Right ventricle myocardium inferior (tissue), 1 donor: ENCODE data around the gene PLGRKT. TPM values are rescaled to one million over a fixed set of nuclear protein-coding genes. Genes with fewer than 3 reads are reported as not detected.
"Not testable (repeated sequence)": the region's sequence is repeated elsewhere in the genome, so short reads cannot be mapped to it uniquely, and the experiment has no call there.

ENCODE experiments used
- ATAC-seq: fragments of 200-7000 bp; cut with Tn5 transposase; one replicate; pipeline ENCODE4 v1.9.1; 2020; ENCODE audit warnings: mild to moderate bottlenecking, moderate library complexity
- DNase-seq: peaks from one replicate; pipeline ENCODE4 v3.0.0; 2021; ENCODE audit errors: missing footprints
- intact Hi-C: fragments of 100-400 bp; cut with DNase I; formaldehyde crosslinking; loops from one replicate; pipeline ENCODE4 v1.11.0; 2022
- total RNA-seq: library from RNA; stranded (reverse); fragmentation: NEBNext Ultra II Directional; extraction: Animal tissue kit (Norgen Biotek cat#: 25700); gene quantifications from one replicate; pipeline ENCODE4 v1.2.1, GENCODE V29; 2021
- donor health status: DM: no; HTN: yes; CAD: no; lungs with severe emphysema.

The PLGRKT gene
- total RNA-seq, 1 donor from 2014 or later = 44.3 TPM

GRCh38 chr9:5402217-5402616 lies 35.5 kb downstream of the PLGRKT start:
- DNase-seq = no peak
- intact Hi-C loops = no loop called here
- no peak for ATAC-seq

GRCh38 chr9:5397547-5397946 lies 40.2 kb downstream of the PLGRKT start:
- DNase-seq, intact Hi-C loops, ATAC-seq: not testable (repeated sequence)

- ATAC-seq (no peak), DNase-seq (no peak)
Measured at GRCh38 chr9:5395428-5395827, 42.3 kb downstream of the PLGRKT start.

GRCh38 chr9:5393976-5394375 lies 43.7 kb downstream of the PLGRKT start:
- ATAC-seq, intact Hi-C loops, DNase-seq: not testable (repeated sequence)

More at GRCh38 chr9:5395428-5395827, 42.3 kb downstream of the PLGRKT start:
- intact Hi-C loops = no loop called here

DNA sequence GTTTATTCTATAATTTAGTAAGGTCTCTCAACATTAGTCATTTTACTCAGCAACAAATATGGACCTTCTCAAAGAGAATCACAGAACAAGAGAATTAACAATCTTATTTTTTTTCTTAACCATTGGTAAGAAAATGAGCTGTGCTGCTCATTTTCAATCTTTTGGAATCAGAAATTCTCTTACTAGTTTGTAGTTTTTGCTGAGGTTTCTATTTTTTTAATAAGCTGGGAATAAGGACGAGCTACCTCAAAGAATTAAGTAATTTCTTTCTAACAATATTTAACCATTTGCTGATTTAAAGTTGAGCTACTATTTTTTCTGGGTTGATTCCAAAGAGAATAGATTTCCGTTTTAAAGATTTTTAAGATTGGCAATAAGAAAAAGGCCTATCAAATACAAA lies 44.2 kb downstream of the PLGRKT start:
- DNase-seq (no peak), ATAC-seq (no peak)
- intact Hi-C loops = no loop called here

DNA sequence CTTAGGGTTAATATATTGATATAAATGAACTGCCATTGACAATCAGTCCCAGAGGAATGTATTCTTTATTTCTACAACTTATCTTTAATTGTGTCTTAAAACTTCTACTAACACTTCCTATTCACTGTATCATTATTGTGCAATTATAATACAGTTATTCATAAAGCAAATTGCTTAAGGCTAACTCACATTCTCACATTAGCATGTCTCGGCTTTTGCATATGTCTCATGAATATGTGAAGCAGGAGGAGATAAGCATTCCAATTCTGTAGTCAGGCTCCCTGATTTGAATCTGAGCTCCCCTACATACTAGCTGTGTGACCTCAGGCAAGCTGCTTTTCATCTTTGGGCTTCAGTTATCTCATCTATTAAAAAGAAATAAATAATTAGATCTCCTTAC lies 45.4 kb downstream of the PLGRKT start:
- ATAC-seq (no peak), DNase-seq (no peak)
- intact Hi-C loops = no loop called here

DNA sequence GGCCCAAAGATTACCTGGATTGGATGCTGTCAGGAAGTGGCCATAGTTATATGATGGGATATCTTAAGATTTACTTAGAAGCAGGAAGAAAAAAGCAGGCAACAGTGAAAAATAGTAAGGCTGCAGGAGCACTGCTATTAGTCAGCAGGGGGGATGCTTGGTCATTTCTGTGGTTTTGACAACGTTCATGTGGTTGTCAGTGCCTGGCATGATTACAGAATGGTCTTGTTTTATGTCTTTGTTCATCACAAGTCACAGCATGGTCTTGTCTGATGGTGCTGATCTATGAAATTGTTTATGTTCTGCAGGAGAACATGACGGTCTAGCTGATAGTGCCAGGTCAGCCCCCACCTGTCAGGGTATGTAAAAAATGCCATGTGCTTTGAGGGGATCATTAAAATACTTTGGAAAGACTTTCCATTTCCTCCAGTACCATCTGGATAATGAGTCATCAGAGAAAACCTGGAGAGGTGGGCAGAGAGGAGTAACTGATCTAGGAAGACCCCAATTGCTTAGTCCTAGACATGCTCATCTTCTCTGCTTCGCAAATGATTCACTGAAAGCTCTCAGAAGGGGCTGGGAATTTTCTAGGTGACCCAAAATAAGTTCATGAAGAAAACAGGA lies 48.5 kb downstream of the PLGRKT start:
- intact Hi-C loops = no loop called here
- ATAC-seq (no peak), DNase-seq (no peak)

GRCh38 chr9:5388026-5388819 lies 49.5 kb downstream of the PLGRKT start:
- ATAC-seq = no peak
- DNase-seq = no peak
- intact Hi-C loops = no loop called here

DNA sequence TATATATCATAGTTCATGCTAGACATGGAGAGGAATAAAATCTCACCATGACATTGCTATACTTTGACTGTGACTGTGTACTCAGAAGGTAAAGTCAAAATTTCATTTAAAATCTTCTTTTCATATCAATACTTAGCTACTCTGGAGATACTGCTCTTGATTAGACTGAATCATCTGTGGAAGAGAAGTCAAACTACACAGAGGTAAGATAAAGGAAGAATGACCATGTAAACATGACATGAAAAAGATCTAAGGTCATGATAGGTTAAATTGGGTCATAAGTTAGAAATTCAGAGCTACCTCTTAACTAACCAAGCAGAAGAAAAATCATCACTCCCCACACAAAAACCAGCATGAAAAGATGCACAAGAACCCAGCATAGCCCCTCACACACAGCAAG lies 53.3 kb downstream of the PLGRKT start:
- no peak for DNase-seq
- no peak for ATAC-seq
- intact Hi-C loops = no loop called here

DNA sequence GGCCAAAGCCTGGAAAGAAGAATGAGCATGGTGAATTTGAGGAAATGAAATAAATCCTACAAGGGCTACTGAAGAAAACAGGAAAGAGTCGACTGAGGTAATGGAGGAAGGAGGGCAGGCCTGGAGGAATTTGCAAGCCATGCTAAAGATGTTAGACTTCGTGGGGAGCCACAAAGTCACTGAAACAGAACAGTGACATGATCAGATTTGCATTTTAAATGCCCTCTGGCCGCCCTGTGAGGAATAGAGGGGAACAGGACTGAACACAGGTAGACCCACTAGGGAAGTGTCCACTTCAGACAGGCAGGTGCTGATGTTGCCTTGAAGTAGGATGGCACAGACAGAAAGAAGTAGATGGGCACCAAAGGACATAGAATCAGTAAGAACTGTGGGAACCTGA lies 55.2 kb downstream of the PLGRKT start:
- ATAC-seq (no peak), DNase-seq (no peak)
- intact Hi-C loops = no loop called here

GRCh38 chr9:5375790-5376477 lies 61.8 kb downstream of the PLGRKT start:
- ATAC-seq = no peak
- intact Hi-C loops = no loop called here
- DNase-seq = no peak

DNA sequence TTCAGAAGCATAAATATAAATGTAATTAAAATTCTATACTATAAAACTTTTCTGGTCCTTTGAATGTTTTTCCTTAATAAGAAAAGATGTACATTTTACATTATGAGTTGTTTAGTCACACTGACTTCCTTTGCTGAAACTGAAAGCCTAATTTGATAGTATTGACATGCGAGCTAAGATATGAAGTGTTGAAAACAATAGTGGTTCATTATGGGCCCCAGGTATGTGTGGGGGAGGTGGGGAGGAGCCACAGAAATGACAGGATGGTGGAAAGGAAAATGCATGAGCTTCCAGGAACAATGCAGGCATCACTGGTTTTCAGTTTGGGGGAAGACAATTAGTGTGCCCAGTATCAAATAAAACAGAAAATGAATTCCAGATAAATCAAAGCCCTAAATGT lies 62.6 kb downstream of the PLGRKT start:
- DNase-seq (no peak), ATAC-seq (no peak)
- intact Hi-C loops = no loop called here

DNA sequence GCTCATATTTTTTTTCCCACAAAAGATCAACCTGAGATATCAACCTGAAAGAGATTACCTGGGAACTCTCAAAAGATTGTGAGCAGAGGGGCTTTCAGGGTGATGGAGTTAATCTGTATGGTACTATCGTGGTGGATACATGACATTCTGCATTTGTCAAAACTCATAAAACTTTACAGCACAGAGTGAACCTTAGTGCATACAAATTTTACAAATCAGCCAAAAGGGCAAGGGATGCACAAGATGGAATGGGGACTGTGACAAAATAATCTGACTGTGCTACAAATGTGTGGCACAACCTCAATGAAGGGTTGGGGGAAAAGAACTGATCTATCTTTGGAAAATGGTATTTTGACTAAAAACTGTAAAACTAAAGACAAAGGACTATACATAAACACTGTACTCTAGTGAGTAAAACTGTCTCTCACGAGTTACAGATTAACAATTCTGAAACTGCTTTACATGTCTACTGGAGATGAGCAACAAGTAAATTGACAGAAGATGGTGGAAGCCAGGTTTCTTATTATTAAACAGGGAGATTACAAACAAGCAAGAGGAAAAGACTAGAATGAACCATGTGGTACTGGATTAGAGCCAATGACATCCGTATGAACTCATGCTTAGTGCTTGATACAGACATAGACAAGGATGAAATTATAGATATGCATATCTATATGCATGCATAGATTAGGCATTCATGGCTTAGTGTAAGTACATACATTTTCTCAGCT lies 73.3 kb downstream of the PLGRKT start:
- ATAC-seq = no peak

DNA sequence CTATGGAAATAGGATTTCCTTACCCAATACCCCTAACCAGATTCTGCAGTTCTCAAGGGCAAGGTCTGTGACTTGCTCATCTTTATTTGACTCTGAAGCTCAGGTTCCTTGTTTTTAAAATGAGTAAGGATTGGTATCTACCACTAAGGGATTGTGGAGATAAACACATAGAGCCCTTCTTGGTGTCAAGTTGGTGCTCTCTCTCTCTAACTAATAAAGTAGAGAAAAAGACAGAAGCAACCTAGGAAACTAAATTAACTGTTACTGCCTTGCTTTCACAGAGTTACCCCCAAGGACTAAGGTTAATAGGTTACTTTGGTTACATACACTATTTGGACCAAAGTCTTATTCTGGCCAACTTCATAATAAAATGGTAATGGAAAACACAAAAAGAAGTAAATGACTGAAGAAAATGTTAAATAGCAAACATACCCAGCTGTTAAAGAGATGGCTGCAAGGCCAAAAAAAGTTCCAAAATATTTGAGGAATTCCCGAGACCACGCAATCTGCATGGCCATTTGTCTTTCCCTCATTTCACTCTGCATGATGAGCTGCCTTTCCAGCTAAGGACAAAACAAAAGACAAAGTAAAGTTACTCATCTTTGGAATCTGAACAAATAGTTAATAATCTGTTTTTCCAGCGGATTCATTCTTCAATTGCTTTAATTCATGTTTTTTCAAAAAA lies 76.3 kb downstream of the PLGRKT start:
- no peak for ATAC-seq
- intact Hi-C loops = no loop called here
- DNase-seq = no peak

More for the DNA sequence above, 73.3 kb downstream of the PLGRKT start:
- intact Hi-C loops = no loop called here
- no peak for DNase-seq

DNA sequence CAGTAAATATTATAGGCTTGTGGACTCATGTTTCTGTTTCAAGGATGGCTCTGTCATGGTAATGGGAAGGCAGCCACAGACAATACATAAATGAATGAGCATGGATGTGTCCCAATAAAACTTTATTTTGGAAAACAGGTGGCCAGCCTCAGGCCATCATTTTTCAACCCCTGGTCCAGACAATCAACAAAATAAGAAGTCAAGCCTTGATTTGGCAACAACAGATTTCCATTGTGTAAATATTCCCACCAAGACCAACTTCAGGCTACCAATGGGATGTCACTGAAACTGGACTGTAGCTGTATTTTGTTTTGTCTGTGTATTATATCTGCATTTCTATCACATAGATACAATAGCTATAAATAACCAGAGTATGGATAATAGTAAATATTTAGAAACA lies 77.4 kb downstream of the PLGRKT start:
- DNase-seq (no peak), ATAC-seq (no peak)
- intact Hi-C loops = no loop called here

DNA sequence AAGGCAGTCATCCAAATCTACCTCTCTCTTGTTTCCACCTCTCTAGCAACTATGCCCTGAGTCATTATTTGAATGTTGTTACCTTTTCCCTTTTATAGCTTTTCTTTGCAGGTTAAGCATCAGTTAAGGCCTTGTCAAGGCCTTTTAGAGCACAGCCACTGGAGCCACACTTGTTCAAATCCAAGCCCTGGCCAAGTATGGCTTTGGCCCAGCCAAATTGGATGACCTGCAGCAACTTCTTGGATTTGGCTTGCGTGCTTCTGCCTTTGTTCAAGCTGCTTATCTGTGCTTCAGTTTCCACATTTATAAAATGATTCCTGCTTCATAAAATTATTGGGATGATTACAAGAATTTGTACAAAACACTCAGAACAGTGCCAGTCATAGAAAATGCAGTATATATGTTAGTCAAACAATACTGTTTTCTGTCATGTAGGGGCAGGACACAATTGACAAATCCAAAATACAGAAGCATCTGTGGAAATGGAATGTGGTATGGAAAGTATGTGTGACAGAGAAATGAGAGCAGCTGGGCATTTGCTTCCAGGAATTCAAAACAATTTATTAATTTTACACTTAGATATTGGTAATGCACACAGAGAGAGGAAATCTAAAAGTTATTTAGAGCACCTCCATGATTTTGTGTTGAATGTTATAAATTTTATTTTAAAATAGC lies 80.2 kb downstream of the PLGRKT start:
- intact Hi-C loops = no loop called here
- DNase-seq (peak; percentile 41), ATAC-seq (peak; percentile 73)

DNA sequence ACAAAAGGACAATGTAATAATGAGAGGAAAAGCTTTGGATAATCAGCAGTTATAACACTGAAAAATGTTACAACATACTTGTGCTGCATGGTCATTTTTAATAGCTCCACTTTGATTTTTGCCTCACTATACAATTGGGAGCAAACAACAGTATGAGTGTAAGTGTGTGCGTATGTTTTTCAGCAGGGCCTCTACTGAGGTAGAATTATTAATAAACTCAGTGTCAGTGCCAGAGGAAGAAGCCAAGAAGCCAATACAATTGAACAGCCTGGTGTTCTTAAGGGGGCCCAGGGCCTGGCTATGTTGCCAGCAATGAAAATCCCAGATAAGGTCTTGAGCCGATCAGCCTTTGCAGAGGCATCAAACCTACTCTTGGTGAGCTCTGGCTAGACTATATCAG lies 81.9 kb downstream of the PLGRKT start:
- DNase-seq (no peak), ATAC-seq (no peak)
- intact Hi-C loops = no loop called here

GRCh38 chr9:5355226-5355625 lies 82.5 kb downstream of the PLGRKT start:
- ATAC-seq = no peak
- intact Hi-C loops = no loop called here
- no peak for DNase-seq
